GM23338 (cell line): Measurements from ENCODE around the gene NPFF. TPM values are rescaled to one million over a fixed set of nuclear protein-coding genes. Genes with fewer than 3 reads are reported as not detected.
A peak's percentile ranks its signal among the peaks of the same experiment; 100 is the strongest.

ENCODE experiments used
- ATAC-seq: fragments of 200-7000 bp; cut with Tn5 transposase; 3 replicates; pipeline ENCODE4 v1.9.1; 2020
- DNase-seq: peaks from one replicate; pipeline ENCODE4 v3.0.0-alpha.2; 2015; ENCODE audit warnings: low spot score
- H2AFZ ChIP-seq: fragments of 200-600 bp; sonication (generic); 2 replicates; pipeline ENCODE4 v1.8.0; 2016; ENCODE audit warnings: antibody characterized with exemption, mild to moderate bottlenecking, moderate library complexity
- H3F3A ChIP-seq: fragments of 200-600 bp; sonication (generic); replicated peaks from 2 replicates; pipeline ENCODE4 v1.8.0; 2017; ENCODE audit warnings: antibody characterized with exemption, mixed run types, low read depth
- H3K27ac ChIP-seq: fragments of 200-600 bp; sonication (generic); 2 replicates; pipeline ENCODE4 v1.6.1; 2016; ENCODE audit warnings: low read depth
- H3K27me3 ChIP-seq: fragments of 200-600 bp; sonication (generic); 2 replicates; pipeline ENCODE4 v1.8.0; 2016; ENCODE audit warnings: mild to moderate bottlenecking, mixed run types, moderate library complexity; ENCODE audit not compliant: insufficient read depth
- H3K36me3 ChIP-seq: fragments of 200-600 bp; sonication (generic); 2 replicates; pipeline ENCODE4 v1.8.0; 2016; ENCODE audit warnings: mild to moderate bottlenecking; ENCODE audit not compliant: insufficient read depth
- H3K4me1 ChIP-seq: fragments of 200-600 bp; sonication (generic); 2 replicates; pipeline ENCODE4 v1.8.0; 2016; ENCODE audit warnings: mild to moderate bottlenecking, moderate library complexity; ENCODE audit not compliant: insufficient read depth
- H3K4me2 ChIP-seq: fragments of 200-600 bp; sonication (generic); 2 replicates; pipeline ENCODE4 v1.7.1; 2017; ENCODE audit warnings: mixed run types
- H3K4me3 ChIP-seq: fragments of 200-600 bp; sonication (generic); 2 replicates; pipeline ENCODE4 v1.6.1; 2016; ENCODE audit warnings: mixed run types
- H3K79me2 ChIP-seq: fragments of 200-600 bp; sonication (generic); replicated peaks from 2 replicates; pipeline ENCODE4 v1.8.0; 2017; ENCODE audit warnings: mild to moderate bottlenecking; ENCODE audit not compliant: insufficient read depth
- H3K9me2 ChIP-seq: fragments of 200-600 bp; sonication (generic); 2 replicates; pipeline ENCODE4 v1.8.0; 2017; ENCODE audit not compliant: insufficient read depth
- H4K20me1 ChIP-seq: fragments of 200-600 bp; sonication (generic); replicated peaks from 2 replicates; pipeline ENCODE4 v1.8.0; 2017; ENCODE audit warnings: mild to moderate bottlenecking; ENCODE audit not compliant: insufficient read depth
- H3K27ac Mint-ChIP-seq: 2 replicates; pipeline ENCODE4 v1.8.0; 2020; ENCODE audit warnings: inconsistent platforms, mild to moderate bottlenecking, moderate library complexity, mixed read lengths
- H3K27me3 Mint-ChIP-seq: 3 replicates; pipeline ENCODE4 v1.8.0; 2022; ENCODE audit warnings: low read depth, mild to moderate bottlenecking, moderate library complexity, mixed read lengths, inconsistent platforms; ENCODE audit not compliant: insufficient read depth, poor library complexity
- H3K36me3 Mint-ChIP-seq: 3 replicates; pipeline ENCODE4 v1.8.0; 2021; ENCODE audit warnings: low read depth, mild to moderate bottlenecking, inconsistent platforms, moderate library complexity, mixed read lengths
- H3K4me1 Mint-ChIP-seq: 3 replicates; pipeline ENCODE4 v1.8.0; 2020; ENCODE audit warnings: mild to moderate bottlenecking, inconsistent platforms, mixed read lengths
- H3K4me3 Mint-ChIP-seq: 3 replicates; pipeline ENCODE4 v1.8.0; 2021; ENCODE audit warnings: moderate library complexity, mild to moderate bottlenecking, inconsistent platforms, mixed read lengths
- H3K9me3 Mint-ChIP-seq: 3 replicates; pipeline ENCODE4 v1.8.0; 2020; ENCODE audit warnings: moderate library complexity, mild to moderate bottlenecking, inconsistent platforms, mixed read lengths
- CREB1 ChIP-seq: fragments of 250-450 bp; sonication (Bioruptor Pico); IDR thresholded peaks from 2 replicates; pipeline ENCODE4 v1.5.0; 2020; ENCODE audit warnings: low read depth, mild to moderate bottlenecking, moderate library complexity
- CTCF ChIP-seq, 2 experiments: fragments of 200-600 bp in 1 of 2; sonication (generic) in 1 of 2; conservative IDR thresholded peaks; 2 replicates each; pipeline versions ENCODE4 v1.5.1 to v1.6.1; 2016 to 2017; ENCODE audit warnings: antibody characterized with exemption in 2 of 2, low read depth in 2 of 2, mild to moderate bottlenecking in 2 of 2, moderate library complexity in 1 of 2
- EZH2 ChIP-seq: fragments of 200-600 bp; sonication (generic); IDR thresholded peaks from one replicate; pipeline ENCODE4 v1.8.0; 2017; ENCODE audit warnings: antibody characterized with exemption, mild to moderate bottlenecking, low read depth; ENCODE audit not compliant: unreplicated experiment
- JUNB ChIP-seq: IDR thresholded peaks from one replicate; pipeline ENCODE4 v1.6.1; 2016; ENCODE audit warnings: antibody characterized with exemption; ENCODE audit not compliant: unreplicated experiment
- STAT1 ChIP-seq: IDR thresholded peaks from one replicate; pipeline ENCODE4 v1.6.1; 2016; ENCODE audit warnings: antibody characterized with exemption; ENCODE audit not compliant: unreplicated experiment
- ZNF114 ChIP-seq: fragments of 250-450 bp; sonication (Bioruptor Pico); IDR thresholded peaks from 2 replicates; pipeline ENCODE4 v1.5.0; 2020; ENCODE audit warnings: mild to moderate bottlenecking, moderate library complexity
- ZNF331 ChIP-seq: fragments of 250-450 bp; sonication (Bioruptor Pico); IDR thresholded peaks from 2 replicates; pipeline ENCODE4 v1.5.0; 2020; ENCODE audit warnings: low read depth, mild to moderate bottlenecking, moderate library complexity
- ZNF462 ChIP-seq: fragments of 250-450 bp; sonication (Bioruptor Pico); IDR thresholded peaks from 2 replicates; pipeline ENCODE4 v1.5.0; 2020; ENCODE audit warnings: mild to moderate bottlenecking, moderate library complexity
- polyA plus RNA-seq: library from polyadenylated mRNA; unstranded; fragments of >200 nt; fragmentation: Nextera tagmentation; extraction: Ambion mirVana; gene quantifications from 2 replicates; pipeline ENCODE4 v1.2.1, GENCODE V29; 2016
- total RNA-seq: library from RNA; depleted of rRNA; stranded (reverse); fragments of >200 nt; shearing (Covaris generic); gene quantifications from 2 replicates; pipeline ENCODE4 v1.2.3, GENCODE V29; 2014

Gene NPFF
- total and polyA plus RNA-seq, 2 experiments from 2014 or later: 0.69 to 0.71 TPM

GRCh38 chr12:53508534-53509170 is 1.4 kb upstream of the NPFF start:
- no peak overlapping the region for H3K4me2 ChIP-seq
- TF ChIP-seq ZNF114 (no peak), EZH2 (no peak), CTCF (conservative IDR thresholded peaks at IDR 0.05; ENCODE audit: low read depth in 2 of 2) (peak; percentile 95 to 100)
- H3K36me3 ChIP-seq: no peaks in the 10 kb centered on the region; the same call in 1 of the 2 replicates
- no peaks in the 10 kb centered on the region for H3K4me1 ChIP-seq
- H3K27ac Mint-ChIP-seq: no peak overlapping the region
- no peaks in the 10 kb centered on the region for H3K9me3 Mint-ChIP-seq
- no peak overlapping the region for H3K4me3 ChIP-seq
- H3K36me3 Mint-ChIP-seq: peaks cover 31% of the 10 kb centered on the region
- H3K79me2 ChIP-seq: no peaks in the 10 kb centered on the region
- DNase-seq (peak; percentile 93), ATAC-seq (peak; percentile 97)
- no peaks in the 10 kb centered on the region for H3K9me2 ChIP-seq
- H3K27me3 Mint-ChIP-seq: peaks cover 14% of the 10 kb centered on the region
- no peaks in the 10 kb centered on the region for H3K27me3 ChIP-seq
- no peak overlapping the region for H3K27ac ChIP-seq
- no peak overlapping the region for H3K4me3 Mint-ChIP-seq
- peaks cover 4% of the 10 kb centered on the region; the same call in 1 of the 2 replicates for H3F3A ChIP-seq
- no peak overlapping the region for H2AFZ ChIP-seq
- H3K4me1 Mint-ChIP-seq: peaks cover 7% of the 10 kb centered on the region; the same call in 2 of the 3 replicates
- 0 out of 2 replicates have a peak, but pooled peaks cover 3% of the 10 kb centered on the region for H4K20me1 ChIP-seq

GRCh38 chr12:53507603-53507885 is 260 bp upstream of the NPFF start:
- H3K27me3 Mint-ChIP-seq: peaks cover 14% of the 10 kb centered on the region
- no peak for ATAC-seq
- H3K4me3 Mint-ChIP-seq: no peak overlapping the region

More at GRCh38 chr12:53507603-53507885, 260 bp upstream of the NPFF start:
- no peak overlapping the region for H2AFZ ChIP-seq
- 0 out of 2 replicates have a peak, but pooled peaks cover 3% of the 10 kb centered on the region for H4K20me1 ChIP-seq
- no peak overlapping the region for H3K27ac Mint-ChIP-seq
- no peak for DNase-seq
- peaks cover 4% of the 10 kb centered on the region; the same call in 1 of the 2 replicates for H3F3A ChIP-seq
- no peak overlapping the region for H3K4me2 ChIP-seq
- H3K9me3 Mint-ChIP-seq: no peaks in the 10 kb centered on the region
- peaks cover 35% of the 10 kb centered on the region for H3K36me3 Mint-ChIP-seq
- no peak overlapping the region for H3K27ac ChIP-seq
- H3K4me3 ChIP-seq: no peak overlapping the region
- H3K36me3 ChIP-seq: no peaks in the 10 kb centered on the region; the same call in 1 of the 2 replicates
- H3K27me3 ChIP-seq: no peaks in the 10 kb centered on the region
- no peak for TF ChIP-seq JUNB
- no peak for TF ChIP-seq ZNF114
- TF ChIP-seq ZNF331: no peak
- no peak for TF ChIP-seq CTCF (conservative IDR thresholded peaks at IDR 0.05; ENCODE audit: low read depth in 2 of 2)
- TF ChIP-seq STAT1: no peak
- no peak for TF ChIP-seq ZNF462
- no peak for TF ChIP-seq CREB1
- H3K9me2 ChIP-seq: no peaks in the 10 kb centered on the region
- no peaks in the 10 kb centered on the region for H3K4me1 ChIP-seq
- H3K4me1 Mint-ChIP-seq: peaks cover 10% of the 10 kb centered on the region; the same call in 2 of the 3 replicates
- peaks cover 2% of the 10 kb centered on the region for H3K79me2 ChIP-seq
